Stimulated activated CD8-positive, alpha-beta memory T cell treated with anti-CD3 and anti-CD28 coated beads, Interleukin-4, amount 100 ng/mL, for 4 hours (primary cell): ENCODE measurements around the gene GPATCH11.
A peak's percentile ranks its signal among the peaks of the same experiment; 100 is the strongest.

Experiments used
- DNase-seq, 2 donors: peaks; one replicate each; pipeline ENCODE4 v3.0.0-alpha.2; 2020; ENCODE audit warnings: low read depth in 2 of 2, low spot score in 1 of 2

GPATCH11 gene

GRCh38 chr2:37083873-37084794 is at the start of gene GPATCH11, which contains the start of gene HEATR5B:
Gene GPATCH11 (plus strand): TSS chr2:37084518. CDS start chr2:37088382, 3,864 bp downstream.
Gene HEATR5B (minus strand): TSS chr2:37084372. CDS start chr2:37083414, 958 bp downstream.
- DNase-seq = peak; percentile 73 to 86

GRCh38 chr2:37037771-37038170 is 46.5 kb upstream of the GPATCH11 start:
- no peak for DNase-seq

GRCh38 chr2:37039580-37039979 is 44.7 kb upstream of the GPATCH11 start:
- DNase-seq = no peak

GRCh38 chr2:37052600-37053332 is 31.6 kb upstream of the GPATCH11 start:
- DNase-seq = no peak

DNA sequence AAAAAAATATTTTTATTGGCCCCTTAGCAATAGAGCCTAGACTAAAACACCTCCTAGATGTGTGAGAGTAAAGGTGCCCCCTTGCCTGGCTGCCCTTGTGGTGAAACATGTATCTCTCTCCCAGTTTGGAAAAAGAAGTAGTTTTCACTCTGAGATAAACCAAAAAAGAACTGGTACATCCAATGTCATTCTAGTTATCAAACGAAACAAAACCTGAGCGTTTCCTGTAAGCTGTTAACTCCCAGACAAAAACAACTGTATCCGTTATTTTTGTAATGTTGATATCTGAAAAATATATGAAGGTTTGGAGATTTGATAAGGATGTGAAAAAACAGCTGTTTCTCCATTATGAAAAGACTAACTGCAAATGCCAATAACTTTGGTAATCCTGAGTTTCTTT is 24.5 kb upstream of the GPATCH11 start:
- DNase-seq = no peak

DNA sequence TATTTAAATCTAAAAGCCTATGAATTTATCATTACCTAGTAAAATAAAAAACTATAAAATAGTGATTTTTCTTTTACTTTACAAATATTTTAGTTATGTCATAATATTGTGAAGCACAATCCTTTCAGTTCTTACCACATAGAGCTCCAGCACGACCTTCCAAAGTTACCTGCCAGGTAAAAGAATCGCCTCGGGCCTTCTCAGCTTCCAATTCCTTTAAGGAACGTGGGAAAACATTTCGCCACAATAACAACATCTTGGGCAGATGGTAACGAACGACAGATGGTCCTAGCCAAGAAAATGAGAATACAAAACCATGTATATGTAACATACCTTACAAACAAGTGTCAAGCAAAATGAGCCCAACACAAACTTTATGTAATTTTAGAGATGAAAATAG is 23.9 kb upstream of the GPATCH11 start:
- DNase-seq = no peak

DNA sequence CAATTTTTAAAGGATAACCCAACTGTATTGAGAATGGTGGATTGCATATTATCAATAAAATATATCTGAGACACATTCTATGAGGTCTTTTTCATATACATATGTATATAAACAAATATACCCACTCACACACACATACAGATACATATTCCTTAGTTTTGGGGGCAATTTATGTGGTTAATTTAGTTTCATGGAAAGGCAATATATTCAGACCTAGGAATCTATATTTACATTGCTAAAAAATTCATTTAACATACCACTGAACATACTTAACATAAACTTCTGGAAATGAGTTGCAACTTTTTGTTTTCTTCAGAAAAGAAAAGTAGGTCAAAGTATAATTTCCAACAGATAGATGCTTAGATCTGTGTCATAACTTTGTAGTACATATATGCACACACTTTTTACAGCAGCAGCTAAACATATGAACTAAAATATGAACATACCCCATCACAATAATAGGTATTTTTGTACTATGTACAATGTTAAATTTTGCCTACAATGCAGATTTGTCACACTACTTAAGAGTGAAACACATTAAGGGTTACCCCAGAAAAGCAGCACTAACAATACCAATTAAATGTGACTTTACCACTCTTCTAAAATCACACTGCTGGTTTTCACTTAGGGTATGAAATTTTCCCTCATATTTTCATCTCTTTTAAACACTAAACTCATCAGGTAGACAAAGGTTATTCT is 23.2 kb upstream of the GPATCH11 start:
- no peak for DNase-seq

DNA sequence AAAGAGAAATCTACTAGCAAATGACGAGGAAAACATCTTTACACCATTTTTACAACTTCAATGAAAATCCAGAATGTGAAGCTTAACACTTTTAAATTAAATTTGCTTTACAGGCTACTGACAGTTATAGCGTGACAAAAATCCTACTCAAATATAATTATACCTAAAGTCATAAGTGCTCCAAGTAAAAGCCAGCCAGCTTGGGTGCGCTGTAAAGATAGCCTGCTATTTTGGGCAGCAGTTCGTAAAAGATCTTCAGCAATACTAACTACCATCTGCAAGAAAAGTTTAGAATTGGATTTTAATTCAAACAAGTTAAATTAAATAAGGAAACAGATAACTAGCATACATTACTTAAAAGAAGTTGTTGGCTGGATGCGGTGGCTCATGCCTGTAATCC is 22.5 kb upstream of the GPATCH11 start:
- DNase-seq = no peak

DNA sequence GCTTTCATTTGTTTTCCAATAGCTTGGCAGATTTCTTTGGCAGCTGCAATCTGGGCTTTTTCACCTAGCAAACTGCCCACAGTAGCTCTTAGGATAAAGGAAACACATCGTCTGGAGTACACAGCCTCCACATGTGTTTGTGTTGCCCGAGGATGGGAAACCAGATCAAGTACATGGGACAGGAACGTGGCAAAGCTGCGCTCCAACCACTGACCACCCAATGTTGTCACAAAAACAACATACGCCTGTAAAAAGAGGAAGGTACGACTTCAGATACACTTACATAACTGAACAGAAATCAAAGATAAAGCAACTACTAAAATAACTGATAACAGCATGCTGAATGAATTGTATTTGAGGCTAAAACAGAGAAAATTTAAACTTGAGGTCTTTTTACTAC is 15.6 kb upstream of the GPATCH11 start:
- no peak for DNase-seq

GRCh38 chr2:37070931-37071330 is 13.4 kb upstream of the GPATCH11 start:
- DNase-seq = no peak

GRCh38 chr2:37080266-37080665 is 4.1 kb upstream of the GPATCH11 start:
- DNase-seq = no peak

- DNase-seq = no peak
These were observed 3.6 kb upstream of the GPATCH11 start for GRCh38 chr2:37080689-37081088.

DNA sequence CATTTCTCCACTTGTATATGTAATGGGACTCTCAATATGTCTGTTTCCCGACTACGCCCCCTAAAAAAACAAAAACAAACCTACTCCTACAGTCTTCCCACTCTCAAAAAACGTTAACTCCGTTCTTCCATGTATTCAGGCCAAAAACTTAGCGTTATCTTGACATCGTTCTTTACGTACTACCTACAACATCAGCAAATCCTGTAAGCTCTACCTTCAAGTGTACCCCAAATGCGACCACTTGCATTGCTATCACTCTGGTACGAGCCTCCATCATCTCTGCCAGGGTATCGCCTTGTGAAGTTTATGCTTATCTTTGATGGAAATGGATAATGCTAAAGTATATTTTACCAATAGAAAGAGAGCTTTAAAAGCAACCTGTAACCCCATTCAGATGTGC is 479 bp downstream of the GPATCH11 start:
- DNase-seq = no peak

DNA sequence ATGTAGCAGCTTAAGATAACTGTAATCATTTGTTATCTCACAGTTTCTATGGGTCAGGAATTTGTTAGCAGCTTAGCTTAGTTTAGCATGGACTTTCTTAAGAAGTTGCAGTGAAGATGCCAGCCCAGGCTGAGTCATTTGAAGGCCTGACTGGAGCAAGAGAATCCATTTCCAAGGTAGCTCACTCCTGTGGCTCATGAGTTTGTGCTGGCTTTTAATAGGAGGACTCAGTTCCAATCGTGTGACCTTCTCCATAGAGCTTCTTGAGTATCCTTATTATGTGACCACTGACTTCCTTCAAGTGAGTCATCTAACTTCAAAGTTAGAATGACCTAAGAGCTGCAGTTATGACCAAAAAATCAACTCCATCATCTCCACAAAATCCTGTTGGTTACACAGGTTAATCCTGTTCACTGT is 1.4 kb downstream of the GPATCH11 start:
- no peak for DNase-seq

- no peak for DNase-seq
These were observed 5.7 kb downstream of the GPATCH11 start for GRCh38 chr2:37090019-37090477.

DNA sequence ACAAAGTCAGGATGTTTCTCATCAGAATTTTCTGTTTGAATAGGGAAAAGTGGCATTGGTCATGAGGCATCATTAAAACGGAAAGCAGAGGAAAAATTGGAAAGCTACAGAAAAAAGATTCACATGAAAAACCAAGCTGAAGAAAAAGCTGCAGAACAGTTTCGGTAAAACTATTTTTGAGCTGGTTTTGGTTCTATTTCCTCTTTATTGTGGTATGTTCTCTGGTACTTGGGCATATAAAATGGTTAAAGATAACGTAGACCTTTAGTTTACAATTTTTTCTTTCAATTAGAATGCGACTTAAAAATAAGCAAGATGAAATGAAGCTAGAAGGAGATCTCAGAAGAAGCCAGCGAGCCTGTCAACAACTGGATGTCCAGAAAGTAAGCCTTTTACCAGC is 7.6 kb downstream of the GPATCH11 start:
- no peak for DNase-seq

DNA sequence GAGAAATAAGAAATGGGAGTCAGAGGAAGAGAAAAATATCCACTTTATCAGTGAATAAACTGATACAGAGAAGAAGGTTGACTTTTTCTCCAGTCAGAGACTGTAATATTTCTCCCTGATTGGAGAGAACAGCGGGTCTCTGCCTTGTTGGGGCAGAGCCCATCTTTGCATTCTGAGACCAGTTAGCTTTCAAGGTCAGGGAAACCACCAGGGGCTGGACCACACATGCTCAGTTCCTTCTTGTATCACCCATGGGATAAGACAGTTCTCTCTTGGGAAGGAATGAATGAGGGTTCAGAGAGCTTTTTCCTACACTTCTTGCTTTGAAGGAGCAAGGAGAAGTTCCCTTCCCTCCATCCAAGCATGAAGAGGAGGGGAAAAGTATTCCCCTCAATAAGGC is 12.2 kb downstream of the GPATCH11 start:
- no peak for DNase-seq

DNA sequence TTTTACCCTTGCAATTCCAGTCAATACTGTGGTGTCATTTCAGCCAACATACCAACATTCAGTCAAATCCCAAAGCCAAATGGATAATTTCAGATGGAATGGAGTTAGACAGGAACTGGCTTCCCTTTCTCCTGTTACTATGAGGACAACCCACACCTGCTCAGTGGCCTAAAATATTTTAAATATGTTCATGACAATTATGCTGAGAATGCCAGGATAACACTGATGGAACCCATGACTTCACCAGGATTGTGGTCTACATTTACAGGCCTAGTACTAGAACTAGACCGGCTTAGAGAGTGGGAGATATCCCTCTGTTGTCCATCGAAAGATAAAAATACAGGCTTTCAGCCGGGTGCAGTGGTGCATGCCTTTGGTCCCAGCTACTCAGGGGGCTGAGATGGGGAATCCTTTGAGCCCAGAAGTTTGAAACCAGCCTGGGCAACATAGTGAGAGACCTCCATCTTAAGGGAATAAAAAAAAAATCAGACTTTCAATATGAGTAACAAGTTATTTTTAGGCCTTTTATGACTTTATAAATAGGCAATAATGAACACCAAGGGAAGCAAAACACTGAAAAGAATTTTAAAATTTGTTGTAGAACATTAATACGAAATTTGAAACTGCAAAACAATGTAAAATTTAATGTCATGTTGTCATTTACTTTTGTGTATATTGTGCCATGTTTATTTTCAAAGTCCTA is 14.2 kb downstream of the GPATCH11 start:
- no peak for DNase-seq

GRCh38 chr2:37100054-37100453 is 15.7 kb downstream of the GPATCH11 start:
- DNase-seq = no peak

DNA sequence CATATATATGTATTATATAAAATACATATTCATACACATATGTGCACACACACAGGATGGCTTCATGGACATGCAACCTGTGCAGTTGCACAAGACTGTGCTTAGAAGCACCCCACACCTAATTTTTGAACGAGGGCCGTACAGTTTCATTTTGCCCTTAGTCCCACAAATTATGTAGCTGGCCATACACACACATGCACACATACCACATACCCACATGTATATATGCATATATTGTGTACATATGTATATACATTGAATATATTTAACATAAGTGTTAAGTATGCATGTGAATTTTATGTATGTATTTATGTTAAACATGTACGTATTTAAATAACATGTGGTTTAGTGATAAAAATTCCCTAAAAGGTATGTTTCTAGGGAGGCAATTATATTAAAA is 18.3 kb downstream of the GPATCH11 start:
- no peak for DNase-seq

DNA sequence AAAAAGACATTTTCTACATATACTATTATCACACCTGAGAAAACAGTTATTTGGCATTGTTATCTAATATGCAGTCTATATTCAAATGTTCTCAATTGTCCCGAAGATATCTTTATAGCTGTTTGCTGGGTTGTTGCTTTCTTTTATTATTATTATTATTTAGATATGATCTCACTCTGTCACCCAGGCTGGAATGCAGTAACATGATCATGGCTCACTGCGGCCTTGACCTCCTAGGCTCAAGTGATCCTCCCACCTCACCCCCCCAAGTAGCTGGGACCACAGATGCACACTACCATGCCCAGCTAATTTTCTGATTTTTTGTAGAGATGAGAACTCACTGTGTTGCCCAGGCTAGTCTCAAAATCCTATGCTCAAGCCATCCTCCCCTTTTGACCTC is 19.9 kb downstream of the GPATCH11 start:
- DNase-seq = no peak
